ENCODE results near the gene ACTR2.
"Not testable (repeated sequence)": the region's sequence is repeated elsewhere in the genome, so short reads cannot be mapped to it uniquely, and the experiment has no call there.

ACTR2 gene

DNA sequence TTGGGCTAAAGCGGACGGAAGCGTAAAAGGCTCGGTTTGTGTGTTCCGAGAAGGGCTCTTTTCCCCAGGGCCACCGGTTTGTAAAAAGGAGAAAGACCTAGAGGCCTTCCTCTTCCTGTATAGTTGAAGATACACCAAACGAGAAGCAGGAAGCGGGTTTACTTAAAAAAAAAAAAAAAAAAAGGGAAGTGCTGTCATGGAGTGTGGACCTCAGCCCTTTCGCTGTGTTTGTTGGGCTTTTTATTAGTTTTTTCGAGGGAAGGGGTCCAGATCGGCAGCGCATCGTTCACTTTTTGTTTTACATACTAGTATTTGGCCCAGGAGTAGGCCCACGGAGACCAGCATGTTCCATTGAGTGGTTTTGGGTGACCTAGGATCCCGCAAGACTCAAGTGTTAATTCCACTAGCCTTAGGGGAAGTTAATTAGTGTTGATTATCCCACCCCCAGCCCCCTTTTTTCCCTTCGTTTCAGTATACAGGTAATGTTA lies 676 bp downstream of the ACTR2 start:
- no peak for DNase-seq (ENCODE audit: low read depth in 2 of 2, low spot score in 1 of 2)

DNA sequence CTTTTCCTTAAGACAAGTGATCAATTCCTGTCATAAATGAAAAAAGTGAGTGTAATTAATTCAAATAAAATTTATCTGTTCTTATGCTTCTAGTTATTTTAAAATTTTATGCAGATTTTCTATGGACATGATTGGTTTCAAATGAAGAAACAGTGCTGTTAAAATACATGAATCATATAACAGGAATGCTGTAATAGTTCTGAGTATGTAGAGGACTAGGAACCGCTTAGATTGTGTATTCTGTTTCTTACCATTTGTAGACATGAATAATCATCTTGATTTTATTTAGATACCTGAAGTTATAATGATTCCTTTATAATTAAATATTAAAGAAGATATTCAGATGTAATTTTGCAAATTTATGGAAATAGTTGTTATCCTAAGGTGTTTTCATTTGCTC lies 3.5 kb downstream of the ACTR2 start:
- DNase-seq (ENCODE audit: low read depth in 2 of 2, low spot score in 1 of 2) = no peak

DNA sequence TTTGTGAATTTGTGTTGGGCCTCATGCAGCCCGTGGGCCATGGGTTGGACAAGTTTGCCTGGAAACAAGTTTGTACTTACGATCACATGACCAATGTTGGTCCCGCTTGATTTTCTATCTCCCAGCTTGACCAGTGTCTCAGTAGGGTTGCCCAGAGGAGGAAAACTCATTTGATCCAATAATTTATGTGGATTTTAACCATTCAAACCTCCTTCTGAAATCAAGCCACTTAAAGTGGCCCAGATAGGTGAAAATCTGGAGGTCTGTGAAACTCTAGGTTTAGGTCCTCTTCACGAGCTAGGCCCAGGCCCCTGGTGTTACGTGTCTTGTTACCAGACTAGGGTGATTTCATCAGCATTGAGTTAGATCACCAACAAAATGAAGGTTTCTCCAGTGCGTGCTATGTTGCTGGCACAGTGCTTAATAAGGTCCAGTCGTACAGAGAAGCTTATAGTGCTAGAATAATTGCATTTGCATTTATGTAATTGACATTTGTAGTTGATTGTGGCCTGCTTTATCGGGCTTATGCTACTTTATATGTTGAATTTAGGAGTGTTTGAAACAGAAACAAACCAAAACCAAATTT lies 4.4 kb downstream of the ACTR2 start:
- DNase-seq (ENCODE audit: low read depth in 2 of 2, low spot score in 1 of 2) = no peak

DNA sequence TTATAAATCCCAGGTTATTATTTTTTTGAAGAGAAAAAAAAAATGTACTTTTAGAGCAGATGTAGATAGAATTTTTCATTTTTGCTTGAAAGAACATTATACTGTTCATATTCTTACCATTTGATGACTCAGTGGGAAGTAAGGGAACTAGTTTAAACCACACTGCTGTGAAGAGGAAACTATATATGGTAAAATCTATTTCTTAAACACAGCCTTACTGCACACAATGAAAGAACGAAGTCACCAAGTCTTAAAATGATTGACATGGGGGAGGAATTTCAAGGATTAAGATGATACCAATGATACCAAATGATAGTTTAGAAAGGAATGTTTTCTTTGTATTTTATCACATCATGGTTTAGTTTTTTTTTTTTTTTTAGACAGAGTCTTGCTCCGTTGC lies 5.0 kb downstream of the ACTR2 start:
- DNase-seq (ENCODE audit: low read depth in 2 of 2, low spot score in 1 of 2) = no peak

DNA sequence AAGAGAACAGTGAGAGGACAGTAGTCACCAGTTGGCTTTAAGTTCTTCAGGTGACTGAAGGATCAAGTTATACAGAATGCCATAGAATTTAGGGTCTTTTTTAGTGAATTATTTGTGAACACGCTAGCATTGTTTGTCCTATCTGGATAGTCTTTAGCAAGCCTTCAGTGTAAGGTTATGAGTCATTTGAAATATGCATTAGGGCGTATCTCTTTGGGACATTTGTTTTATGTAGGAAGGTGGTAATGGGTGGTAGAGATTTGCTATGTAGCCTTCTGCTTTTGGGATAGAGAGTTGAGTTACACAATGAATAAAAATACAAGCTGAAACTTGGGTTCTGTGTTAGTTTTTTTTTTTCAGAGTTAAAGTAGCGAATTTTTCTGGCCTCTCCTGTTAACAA lies 13.0 kb downstream of the ACTR2 start:
- DNase-seq (ENCODE audit: low read depth in 2 of 2, low spot score in 1 of 2) = no peak

DNA sequence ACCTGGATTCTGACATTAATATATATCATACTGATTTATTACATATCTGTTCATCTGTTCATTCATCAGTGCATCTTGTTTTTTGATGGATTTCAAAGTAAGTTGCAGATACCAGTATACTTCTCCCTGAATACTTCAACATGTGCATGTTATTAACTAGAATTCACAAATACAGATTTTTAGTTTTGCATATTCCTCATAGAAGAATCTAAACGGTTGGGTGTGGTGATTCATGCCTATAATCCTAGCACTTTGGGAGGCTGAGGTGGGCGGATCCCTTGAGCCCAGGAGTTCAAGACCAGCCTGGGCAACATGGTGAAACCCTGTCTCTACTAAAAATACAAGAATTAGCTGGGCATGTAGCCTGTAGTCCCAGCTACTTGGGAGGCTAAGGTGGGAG lies 16.8 kb downstream of the ACTR2 start:
- DNase-seq (ENCODE audit: low read depth in 2 of 2, low spot score in 1 of 2) = not testable (repeated sequence)

DNA sequence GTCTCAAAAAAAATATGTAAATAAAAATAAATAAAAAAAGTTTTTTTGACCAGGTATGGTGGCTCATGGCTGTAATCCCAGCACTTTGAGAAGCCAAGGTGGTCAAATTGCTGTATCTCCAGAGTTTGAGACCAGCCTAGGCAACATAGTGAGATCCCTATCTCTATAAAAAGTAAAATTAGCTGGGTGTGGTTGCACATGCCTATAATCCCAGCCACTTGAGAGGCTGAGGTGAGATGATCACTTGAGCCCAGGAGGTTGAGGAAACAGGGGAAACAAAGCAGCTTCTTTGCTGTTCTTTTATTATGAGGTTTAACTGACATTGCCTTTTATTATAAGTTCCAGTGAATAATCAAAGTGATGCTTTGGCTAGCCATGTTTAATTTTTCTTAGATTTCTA lies 25.0 kb downstream of the ACTR2 start:
- no peak for DNase-seq (ENCODE audit: low read depth in 2 of 2, low spot score in 1 of 2)

DNA sequence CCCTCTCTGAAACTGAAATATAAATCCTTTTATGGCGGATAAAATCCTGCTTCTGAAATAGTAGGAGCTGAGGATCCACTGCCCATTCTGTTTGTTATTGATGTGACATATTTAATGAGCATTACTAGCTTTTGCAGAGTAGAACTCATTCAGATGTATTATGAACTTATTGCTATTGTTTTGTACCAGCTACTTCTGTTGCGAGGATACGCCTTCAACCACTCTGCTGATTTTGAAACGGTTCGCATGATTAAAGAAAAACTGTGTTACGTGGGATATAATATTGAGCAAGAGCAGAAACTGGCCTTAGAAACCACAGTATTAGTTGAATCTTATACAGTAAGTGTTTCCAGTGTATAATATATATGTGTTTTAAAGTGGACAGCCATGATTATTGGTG lies 27.7 kb downstream of the ACTR2 start:
- DNase-seq (ENCODE audit: low read depth in 2 of 2, low spot score in 1 of 2) = no peak

DNA sequence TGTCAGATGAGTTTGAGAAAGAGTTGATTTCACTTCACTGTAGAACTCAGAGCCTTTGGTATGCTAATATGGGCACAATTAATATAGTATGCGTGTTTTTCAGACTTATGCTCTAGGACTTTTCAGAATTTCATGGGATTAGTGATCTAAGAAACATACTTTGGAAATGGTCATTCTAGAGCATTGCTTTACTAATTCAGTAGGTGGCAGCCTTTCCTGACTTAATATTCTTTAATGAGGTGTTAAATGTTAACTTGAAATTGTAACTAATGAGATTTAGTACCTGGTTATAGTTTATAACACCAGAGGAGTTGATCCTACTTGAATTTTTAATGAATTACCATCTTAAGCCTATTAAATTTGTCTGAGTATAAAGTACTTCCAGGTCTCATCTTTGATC lies 28.4 kb downstream of the ACTR2 start:
- no peak for DNase-seq (ENCODE audit: low read depth in 2 of 2, low spot score in 1 of 2)

DNA sequence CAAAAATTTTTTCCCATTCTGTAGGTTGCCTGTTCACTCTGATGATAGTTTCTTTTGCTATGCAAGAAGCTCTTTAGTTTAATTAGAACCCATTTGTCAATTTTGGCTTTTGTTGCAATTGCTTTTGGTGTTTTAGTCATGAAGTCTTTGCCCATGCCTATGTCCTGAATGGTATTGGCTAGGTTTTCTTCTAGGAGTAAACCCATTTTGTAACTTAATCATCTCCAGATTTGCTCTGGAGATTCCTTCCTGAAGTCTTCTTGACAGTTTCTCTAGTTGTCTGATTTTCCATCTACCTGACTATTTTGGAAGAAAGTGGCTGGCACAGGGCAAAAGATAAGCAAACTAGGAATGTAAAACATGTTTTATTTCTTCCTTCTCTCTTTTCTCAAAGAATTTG lies 30.2 kb downstream of the ACTR2 start:
- DNase-seq (ENCODE audit: low read depth in 2 of 2, low spot score in 1 of 2) = not testable (repeated sequence)

DNA sequence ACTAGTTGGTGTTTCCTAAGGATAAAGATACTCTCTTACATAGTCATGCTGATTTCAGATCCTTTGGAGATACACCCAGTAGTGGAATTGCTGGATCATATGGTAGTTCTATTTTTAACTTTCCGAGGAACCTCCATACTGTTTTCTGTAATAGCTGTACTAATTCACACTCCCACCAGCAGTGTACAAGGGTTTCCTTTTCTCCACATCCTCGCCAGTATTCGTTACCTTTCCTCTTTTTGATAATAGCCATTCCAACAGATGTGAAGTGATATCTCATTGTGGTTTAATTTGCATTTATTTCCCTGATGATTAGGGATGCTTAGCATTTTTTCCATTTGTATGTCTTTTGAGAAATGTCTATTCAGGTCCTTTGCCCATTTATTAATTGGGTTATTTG lies 34.0 kb downstream of the ACTR2 start:
- no peak for DNase-seq (ENCODE audit: low read depth in 2 of 2, low spot score in 1 of 2)

DNA sequence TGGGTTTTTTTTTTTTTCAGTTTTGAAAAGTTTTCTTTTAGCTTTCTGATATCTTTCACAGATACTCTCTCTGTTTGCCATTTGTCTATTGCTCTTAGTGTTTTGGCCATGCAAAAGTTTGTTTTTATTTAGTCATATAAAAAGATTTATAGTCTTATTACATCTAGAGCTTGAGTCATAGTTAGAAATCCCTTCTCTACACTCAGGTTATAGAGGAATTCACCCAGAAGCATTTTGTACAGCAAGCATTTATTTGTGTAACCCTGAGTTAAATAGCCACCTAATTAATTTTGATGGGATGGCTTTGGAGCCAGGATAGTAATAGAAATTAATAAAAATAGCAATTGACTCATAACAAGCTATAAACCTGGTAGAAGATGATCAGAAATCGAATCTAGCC lies 35.6 kb downstream of the ACTR2 start:
- DNase-seq (ENCODE audit: low read depth in 2 of 2, low spot score in 1 of 2) = no peak

DNA sequence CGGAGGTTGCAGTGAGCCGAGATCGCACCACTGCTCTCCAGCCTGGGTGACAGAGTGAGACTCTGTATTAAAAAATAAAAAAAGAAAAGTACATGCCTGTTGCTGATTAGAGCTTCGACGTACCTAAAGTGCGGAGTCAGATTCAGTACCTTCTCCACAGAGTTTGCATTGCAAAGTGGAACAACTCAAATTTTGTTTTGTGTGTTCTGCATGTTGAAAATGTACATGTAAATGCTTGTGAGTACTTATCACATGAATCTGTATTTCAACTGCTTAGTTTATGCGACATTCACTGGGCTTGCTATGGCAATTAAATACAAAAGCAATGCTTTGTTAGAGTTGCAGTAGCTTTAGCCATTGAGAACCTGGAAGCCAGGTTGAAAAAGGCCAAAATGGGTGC lies 36.4 kb downstream of the ACTR2 start:
- DNase-seq (ENCODE audit: low read depth in 2 of 2, low spot score in 1 of 2) = no peak

DNA sequence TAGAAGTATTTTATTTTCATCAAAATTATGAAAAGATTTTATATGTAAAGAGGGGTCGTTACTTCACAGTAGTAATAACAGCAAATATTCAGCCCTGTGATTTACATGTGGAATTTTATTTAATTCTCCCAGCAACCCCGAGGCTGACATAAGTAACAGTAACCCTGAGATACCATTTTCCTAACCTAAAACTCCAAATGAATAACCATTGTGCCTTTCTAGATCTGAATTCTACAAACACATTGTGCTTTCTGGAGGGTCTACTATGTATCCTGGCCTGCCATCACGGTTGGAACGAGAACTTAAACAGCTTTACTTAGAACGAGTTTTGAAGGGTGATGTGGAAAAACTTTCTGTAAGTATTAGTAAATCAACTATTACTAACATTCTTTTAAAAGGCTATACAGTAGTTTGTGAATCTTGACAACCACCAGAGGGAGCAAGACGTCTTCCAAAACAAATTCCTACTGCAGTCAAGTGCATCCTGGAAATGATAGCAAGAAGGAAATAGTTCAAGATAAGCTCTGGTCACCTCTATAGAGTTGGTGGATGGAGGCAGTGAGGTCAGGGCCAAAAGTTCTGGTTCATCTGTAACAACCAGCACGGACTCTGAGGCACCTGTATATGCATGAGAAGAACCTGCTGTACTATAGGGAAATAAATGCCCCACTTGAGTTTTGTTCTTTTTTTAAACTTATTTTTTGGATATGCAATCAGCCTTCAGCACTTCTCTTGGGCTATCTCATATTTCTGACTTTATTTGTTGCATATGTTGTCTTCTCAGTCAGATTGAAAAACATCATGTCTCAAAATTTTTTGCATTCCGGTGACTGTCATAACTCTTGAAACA lies 37.4 kb downstream of the ACTR2 start:
- DNase-seq (ENCODE audit: low read depth in 2 of 2, low spot score in 1 of 2) = no peak

DNA sequence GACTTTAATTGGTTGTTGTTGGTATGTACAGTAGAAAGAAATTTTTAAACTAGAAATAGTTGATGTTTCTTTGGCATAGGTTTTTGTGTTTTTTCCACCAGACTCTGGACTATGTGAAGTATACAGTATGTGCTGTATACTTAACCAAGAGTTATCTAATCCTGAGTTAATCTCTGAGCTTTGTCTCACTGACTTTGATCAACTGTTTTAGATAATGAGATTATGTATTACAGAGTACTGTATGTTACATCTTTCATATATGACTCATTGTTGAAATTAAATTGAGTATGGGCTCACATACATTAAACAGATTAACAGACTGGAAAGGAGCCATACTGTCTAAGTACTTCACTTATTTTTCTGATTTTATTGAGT lies 38.0 kb downstream of the ACTR2 start:
- no peak for DNase-seq (ENCODE audit: low read depth in 2 of 2, low spot score in 1 of 2)

DNA sequence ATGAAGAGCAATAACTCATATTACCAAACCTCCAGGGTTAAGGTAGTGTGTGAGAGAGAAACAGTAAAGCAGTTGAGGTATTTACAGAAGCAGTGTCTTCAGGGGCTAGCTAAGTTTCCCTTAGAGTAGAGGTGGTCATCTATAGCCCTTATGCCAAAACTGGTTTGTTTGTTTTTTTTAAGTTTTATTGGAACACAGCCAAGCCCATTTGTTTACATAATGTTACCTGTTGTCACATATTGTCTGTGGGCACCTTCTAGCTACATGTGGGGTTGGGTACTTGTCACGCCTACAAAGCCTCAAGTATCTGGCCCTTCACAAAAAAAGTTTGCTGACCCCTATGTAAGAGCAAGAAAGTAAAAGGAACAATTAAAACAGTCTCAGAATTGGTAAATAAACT lies 39.4 kb downstream of the ACTR2 start:
- no peak for DNase-seq (ENCODE audit: low read depth in 2 of 2, low spot score in 1 of 2)

DNA sequence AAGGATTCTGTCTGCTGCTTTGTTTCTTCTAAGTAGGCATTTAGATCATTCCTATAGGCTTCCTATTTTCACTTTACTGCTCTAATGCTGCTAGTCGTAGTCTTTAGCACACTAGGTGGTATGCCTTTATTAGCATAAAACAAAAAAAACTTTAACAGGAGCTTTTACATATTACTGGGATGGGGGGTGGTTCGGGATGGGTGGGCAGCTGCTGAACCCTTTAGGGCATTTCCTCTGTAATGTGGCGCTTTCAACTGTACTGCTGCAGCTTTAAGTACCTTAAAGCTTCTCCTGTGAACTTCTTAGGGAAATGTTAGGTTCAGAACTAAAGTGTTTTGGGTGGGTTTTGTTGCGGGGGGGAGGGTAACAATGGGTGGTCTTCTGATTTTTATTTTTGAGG lies 41.3 kb downstream of the ACTR2 start:
- DNase-seq (ENCODE audit: low read depth in 2 of 2, low spot score in 1 of 2) = no peak

DNA sequence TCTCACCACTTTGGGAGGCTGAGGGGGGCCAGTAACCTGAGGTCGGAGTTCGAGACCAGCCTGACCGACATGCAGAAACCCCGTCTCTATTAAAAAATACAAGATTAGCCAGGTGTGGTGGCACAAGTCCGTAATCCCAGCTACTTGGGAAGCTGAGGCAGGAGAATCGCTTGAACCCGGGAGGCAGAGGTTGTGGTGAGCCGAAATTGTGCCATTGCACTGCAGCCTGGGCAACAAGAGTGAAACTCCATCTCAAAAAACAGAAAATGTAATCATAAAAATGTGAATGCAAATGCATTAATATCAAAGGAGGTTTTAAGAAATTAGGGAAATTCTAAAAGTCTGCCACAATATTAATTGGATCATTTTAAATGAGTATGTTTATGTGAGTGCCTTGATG lies 45.7 kb downstream of the ACTR2 start:
- no peak for DNase-seq (ENCODE audit: low read depth in 2 of 2, low spot score in 1 of 2)

DNA sequence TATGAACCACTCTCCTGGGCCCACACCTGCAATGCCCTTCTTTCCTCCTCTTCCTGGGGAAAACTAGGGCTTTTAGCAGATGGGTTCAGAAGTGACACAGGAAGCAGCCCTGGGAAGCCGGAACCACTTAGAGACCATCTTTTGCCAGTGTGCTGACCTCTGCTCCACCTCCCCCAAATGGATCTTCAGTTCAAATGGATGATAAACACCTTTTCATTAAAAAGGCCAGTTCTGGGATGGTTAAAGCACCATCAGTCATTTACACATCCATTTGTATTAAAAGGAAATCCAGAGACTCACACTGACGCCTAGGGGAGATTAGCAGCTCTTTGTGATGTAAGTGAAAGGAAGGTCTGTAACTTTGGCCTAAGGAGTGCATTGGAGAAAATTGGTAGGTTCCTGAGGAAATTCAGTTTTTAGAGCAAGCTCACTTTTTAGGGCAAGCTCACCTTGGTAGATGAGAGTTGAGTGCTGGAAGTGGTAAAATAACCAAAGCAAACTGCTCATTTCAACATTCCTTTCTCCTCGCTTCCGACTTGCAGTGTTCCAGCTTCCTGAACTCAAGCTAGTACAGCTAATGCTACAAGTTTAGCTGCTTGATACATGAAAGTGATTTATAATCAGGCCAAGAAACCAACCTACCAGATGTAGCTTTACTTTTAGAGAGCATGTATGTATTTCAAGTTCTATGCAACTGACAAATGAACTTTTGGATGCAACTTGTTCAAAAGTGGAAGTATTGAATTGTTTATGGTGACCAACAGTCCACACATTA lies 47.7 kb downstream of the ACTR2 start:
- no peak for DNase-seq (ENCODE audit: low read depth in 2 of 2, low spot score in 1 of 2)

DNA sequence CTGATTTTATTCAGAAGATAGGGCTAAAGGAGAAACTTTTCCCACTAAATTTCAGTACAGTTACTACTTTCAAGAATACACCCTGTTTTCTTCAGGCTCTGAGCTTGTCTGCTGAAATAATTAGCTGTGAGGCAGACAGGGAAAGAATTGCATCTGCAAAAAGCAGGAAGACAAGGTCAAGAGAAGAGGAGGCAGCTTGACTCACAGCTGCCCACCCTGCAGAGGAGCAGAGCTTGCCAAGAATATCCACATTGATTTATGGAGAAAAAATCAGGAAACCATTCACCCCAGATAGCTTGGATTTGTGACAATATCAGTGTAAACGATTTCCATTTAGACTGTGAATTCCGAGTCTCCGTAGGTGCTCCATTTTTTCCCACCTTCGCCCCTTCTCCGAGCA lies 49.0 kb downstream of the ACTR2 start:
- no peak for DNase-seq (ENCODE audit: low read depth in 2 of 2, low spot score in 1 of 2)

DNA sequence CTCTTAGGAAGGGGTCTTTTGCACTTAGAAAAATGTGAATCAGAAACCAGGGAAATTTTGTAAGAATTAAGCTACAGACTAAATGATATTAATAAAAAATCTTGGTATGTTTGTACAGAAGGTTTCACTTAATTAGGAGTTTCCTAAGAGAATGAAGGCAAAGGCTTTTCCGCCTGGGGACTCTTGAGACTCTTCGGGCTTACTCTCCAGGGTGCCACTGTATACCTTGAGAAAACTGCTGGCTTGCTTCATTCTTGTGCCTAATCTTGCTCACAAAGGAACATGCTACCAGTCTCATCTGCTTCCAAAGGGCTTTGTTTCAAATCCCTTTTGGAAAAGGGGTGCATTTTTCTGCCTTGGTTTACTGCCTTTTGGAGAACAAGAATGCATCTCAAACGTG lies 49.5 kb downstream of the ACTR2 start:
- no peak for DNase-seq (ENCODE audit: low read depth in 2 of 2, low spot score in 1 of 2)

DNA sequence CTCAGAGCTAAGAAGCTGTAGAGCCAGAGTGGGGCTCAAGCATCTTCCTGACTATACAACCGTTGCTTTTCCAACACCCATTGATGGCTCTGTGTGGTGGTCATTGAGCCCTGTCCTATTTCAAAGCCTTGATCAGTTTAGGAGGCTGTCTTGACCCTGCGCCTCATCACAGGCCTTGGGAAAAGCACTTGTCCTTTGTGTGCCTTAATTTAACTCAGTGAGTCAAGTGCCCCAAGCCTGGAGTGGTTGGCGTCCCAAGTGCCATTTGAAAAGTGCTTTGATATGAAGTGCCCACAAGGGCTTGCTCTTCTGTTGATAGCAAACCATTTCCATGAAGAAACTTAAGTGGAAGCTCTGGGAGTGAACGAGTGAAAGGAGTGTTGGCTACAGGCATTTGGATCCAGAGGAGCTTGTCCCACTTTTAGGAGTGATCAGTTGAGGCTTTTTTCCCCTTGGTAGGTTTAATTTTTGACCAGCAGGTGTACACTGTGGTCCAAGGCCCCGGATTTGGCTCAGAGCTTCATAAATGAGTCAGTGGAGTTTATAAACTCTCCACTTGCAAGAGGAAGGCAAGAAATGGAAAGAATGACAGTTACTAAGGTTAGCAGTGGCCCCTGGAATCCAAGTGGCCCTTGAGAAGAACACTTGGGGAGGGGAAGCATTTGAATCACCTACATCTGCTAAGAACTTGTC lies 50.3 kb downstream of the ACTR2 start:
- DNase-seq (ENCODE audit: low read depth in 2 of 2, low spot score in 1 of 2) = no peak

All from stimulated activated CD8-positive, alpha-beta memory T cell treated with anti-CD3 and anti-CD28 coated beads, Interleukin-4, amount 100 ng/mL, for 1 hour (primary cell).